Liver (tissue), 9 donors: ENCODE data around the gene TSHR. TPM values are rescaled to one million over a fixed set of nuclear protein-coding genes. Genes with fewer than 3 reads are reported as not detected.

ENCODE experiments used
- DNase-seq: peaks from one replicate; pipeline ENCODE4 v3.0.0-alpha.2; 2017; ENCODE audit warnings: low spot score
- H3K27ac ChIP-seq, 2 donors: one replicate each; pipeline ENCODE4 v1.7.0; 2013; ENCODE audit warnings: inconsistent platforms in 2 of 2, low read length in 2 of 2, control low read depth in 1 of 2, low read depth in 1 of 2, mild to moderate bottlenecking in 1 of 2
- H3K27me3 ChIP-seq, 4 donors: one replicate each; pipeline versions ENCODE4 v1.6.1 to v1.7.0; 2013; ENCODE audit warnings: low read length in 3 of 4, inconsistent platforms in 1 of 4, mild to moderate bottlenecking in 1 of 4, moderate library complexity in 1 of 4; ENCODE audit not compliant: control insufficient read depth in 4 of 4, insufficient read depth in 4 of 4
- H3K36me3 ChIP-seq, 4 donors: one replicate each; pipeline versions ENCODE4 v1.6.1 to v1.7.0; 2013; ENCODE audit warnings: low read length in 3 of 4, mild to moderate bottlenecking in 3 of 4, low read depth in 1 of 4, moderate library complexity in 1 of 4; ENCODE audit not compliant: control insufficient read depth in 4 of 4, insufficient read depth in 3 of 4
- H3K4me1 ChIP-seq, 4 donors: one replicate each; pipeline versions ENCODE4 v1.6.1 to v1.7.0; 2013; ENCODE audit warnings: low read length in 3 of 4, mild to moderate bottlenecking in 3 of 4, moderate library complexity in 1 of 4; ENCODE audit not compliant: control insufficient read depth in 4 of 4, insufficient read depth in 4 of 4
- H3K4me3 ChIP-seq, 3 donors: one replicate each; pipeline versions ENCODE4 v1.6.1 to v1.7.0; 2013; ENCODE audit warnings: low read length in 3 of 3, control low read depth in 1 of 3, low read depth in 1 of 3, mild to moderate bottlenecking in 1 of 3
- H3K9ac ChIP-seq, 2 donors: one replicate each; pipeline ENCODE4 v1.7.0; 2013; ENCODE audit warnings: low read length in 2 of 2, mild to moderate bottlenecking in 2 of 2, moderate library complexity in 2 of 2, control low read depth in 1 of 2, low read depth in 1 of 2
- H3K9me3 ChIP-seq, 4 donors: one replicate each; pipeline versions ENCODE4 v1.6.1 to v1.7.0; 2013; ENCODE audit warnings: low read length in 3 of 4; ENCODE audit not compliant: control insufficient read depth in 4 of 4
- ATF3 ChIP-seq: IDR thresholded peaks from 2 replicates; pipeline ENCODE4 v1.6.1; 2016; ENCODE audit warnings: antibody characterized with exemption
- FOXA1 ChIP-seq: IDR thresholded peaks from 2 replicates; pipeline ENCODE4 v1.6.1; 2016; ENCODE audit warnings: antibody characterized with exemption
- FOXA2 ChIP-seq: IDR thresholded peaks from 2 replicates; pipeline ENCODE4 v1.6.1; 2016; ENCODE audit warnings: antibody characterized with exemption
- GABPA ChIP-seq, 2 donors: IDR thresholded peaks in 1 of 2; conservative IDR thresholded peaks in 1 of 2; 2 replicates each; pipeline ENCODE4 v1.6.1; 2016; ENCODE audit warnings: antibody characterized with exemption in 2 of 2, mild to moderate bottlenecking in 1 of 2, moderate library complexity in 1 of 2
- HNF4A ChIP-seq, 2 donors: conservative IDR thresholded peaks; 2 replicates each; pipeline ENCODE4 v1.6.1; 2016; ENCODE audit warnings: antibody characterized with exemption in 2 of 2, mild to moderate bottlenecking in 2 of 2
- HNF4G ChIP-seq: IDR thresholded peaks from 2 replicates; pipeline ENCODE4 v1.6.1; 2016; ENCODE audit warnings: antibody characterized with exemption
- JUND ChIP-seq, 2 donors: IDR thresholded peaks; 2 replicates each; pipeline ENCODE4 v1.6.1; 2016; ENCODE audit warnings: antibody characterized with exemption in 2 of 2
- NR2F2 ChIP-seq: IDR thresholded peaks from 2 replicates; pipeline ENCODE4 v1.6.1; 2016; ENCODE audit warnings: antibody characterized with exemption
- RAD21 ChIP-seq, 2 donors: IDR thresholded peaks; 2 replicates each; pipeline ENCODE4 v1.6.1; 2016; ENCODE audit warnings: antibody characterized with exemption in 2 of 2, mild to moderate bottlenecking in 2 of 2
- REST ChIP-seq: IDR thresholded peaks from 2 replicates; pipeline ENCODE4 v1.6.1; 2016; ENCODE audit warnings: antibody characterized with exemption, mild to moderate bottlenecking
- SP1 ChIP-seq: IDR thresholded peaks from 2 replicates; pipeline ENCODE4 v1.6.1; 2018; ENCODE audit warnings: antibody characterized with exemption, mild to moderate bottlenecking
- TAF1 ChIP-seq: conservative IDR thresholded peaks from 2 replicates; pipeline ENCODE4 v1.6.1; 2016; ENCODE audit warnings: antibody characterized with exemption, mild to moderate bottlenecking
- WGBS: extraction: QIAGEN DNeasy Blood & Tissue Kit; methylation state at CpG from one replicate; pipeline ENCODE4 v1.1.7; 2013; 5-methylcytosine and 5-hydroxymethylcytosine counted together
- polyA plus RNA-seq, 2 donors: library from polyadenylated mRNA; stranded (reverse) in 1 of 2; unstranded in 1 of 2; fragments of 200-250 nt in 1 of 2; fragments of >200 nt in 1 of 2; fragmentation: Nextera tagmentation in 1 of 2; extraction: Ambion mirVana in 1 of 2; gene quantifications; one replicate each; pipeline versions ENCODE4 v1.2.1 to v1.2.3, GENCODE V29; 2013 to 2015
- total RNA-seq, 2 donors: library from RNA; depleted of rRNA; stranded (reverse); fragments of >200 nt; gene quantifications; one replicate each; pipeline ENCODE4 v1.2.3, GENCODE V29; 2014
- TF ChIP-seq, protein P1 (sequence below): IDR thresholded peaks from 2 replicates; pipeline ENCODE4 v1.6.1; 2016; ENCODE audit warnings: antibody characterized with exemption
- TF ChIP-seq, protein P2 (sequence below): IDR thresholded peaks from 2 replicates; pipeline ENCODE4 v1.6.1; 2016; ENCODE audit warnings: antibody characterized with exemption
- TF ChIP-seq, protein P3 (sequence below): fragments of 150-350 bp; IDR thresholded peaks from 2 replicates; pipeline ENCODE4 v1.5.1; 2017; ENCODE audit warnings: improper control_type of control experiment, low read depth, low read length; ENCODE audit not compliant: missing input control
- donor health status: healthy.
- donor health status: healthy.
- donor health status: healthy.
- donor health status: healthy.
- donor health status: healthy.

TSHR gene
- total and polyA plus RNA-seq, 4 donors, result 0.08 to 3.2 TPM; not detected in 2

- H3K27ac ChIP-seq, result no peak overlapping the region
- no peaks in the 10 kb centered on the region for H3K36me3 ChIP-seq
- H3K4me3 ChIP-seq, result no peak overlapping the region
- H3K9ac ChIP-seq, result peak overlapping the region in 1 of 2 donors; percentile 20
- H3K9me3 ChIP-seq, result no peaks in the 10 kb centered on the region
- no peaks in the 10 kb centered on the region for H3K27me3 ChIP-seq
- H3K4me1 ChIP-seq, result peaks cover 0 to 15% (median 8%) of the 10 kb centered on the region in 4 donors
- whole genome bisulfite sequencing, result 63% methylated on average over 3 of the region's 3 CpGs
- TF ChIP-seq HNF4G (no peak), FOXA2 (no peak), TAF1 (no peak), NR2F2 (no peak), JUND (IDR thresholded peaks at IDR 0.05) (no peak), HNF4A (conservative IDR thresholded peaks at IDR 0.05) (no peak), ATF3 (no peak), GABPA (IDR thresholded peaks at IDR 0.05 in 1 of 2, conservative IDR thresholded peaks at IDR 0.05 in 1 of 2) (no peak), REST (no peak), SP1 (no peak), RAD21 (IDR thresholded peaks at IDR 0.05) (no peak), FOXA1 (no peak)
- TF ChIP-seq, protein P1, sequence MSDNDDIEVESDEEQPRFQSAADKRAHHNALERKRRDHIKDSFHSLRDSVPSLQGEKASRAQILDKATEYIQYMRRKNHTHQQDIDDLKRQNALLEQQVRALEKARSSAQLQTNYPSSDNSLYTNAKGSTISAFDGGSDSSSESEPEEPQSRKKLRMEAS, result no peak
- TF ChIP-seq, protein P2, sequence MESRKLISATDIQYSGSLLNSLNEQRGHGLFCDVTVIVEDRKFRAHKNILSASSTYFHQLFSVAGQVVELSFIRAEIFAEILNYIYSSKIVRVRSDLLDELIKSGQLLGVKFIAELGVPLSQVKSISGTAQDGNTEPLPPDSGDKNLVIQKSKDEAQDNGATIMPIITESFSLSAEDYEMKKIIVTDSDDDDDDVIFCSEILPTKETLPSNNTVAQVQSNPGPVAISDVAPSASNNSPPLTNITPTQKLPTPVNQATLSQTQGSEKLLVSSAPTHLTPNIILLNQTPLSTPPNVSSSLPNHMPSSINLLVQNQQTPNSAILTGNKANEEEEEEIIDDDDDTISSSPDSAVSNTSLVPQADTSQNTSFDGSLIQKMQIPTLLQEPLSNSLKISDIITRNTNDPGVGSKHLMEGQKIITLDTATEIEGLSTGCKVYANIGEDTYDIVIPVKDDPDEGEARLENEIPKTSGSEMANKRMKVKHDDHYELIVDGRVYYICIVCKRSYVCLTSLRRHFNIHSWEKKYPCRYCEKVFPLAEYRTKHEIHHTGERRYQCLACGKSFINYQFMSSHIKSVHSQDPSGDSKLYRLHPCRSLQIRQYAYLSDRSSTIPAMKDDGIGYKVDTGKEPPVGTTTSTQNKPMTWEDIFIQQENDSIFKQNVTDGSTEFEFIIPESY, result no peak
- TF ChIP-seq, protein P3, sequence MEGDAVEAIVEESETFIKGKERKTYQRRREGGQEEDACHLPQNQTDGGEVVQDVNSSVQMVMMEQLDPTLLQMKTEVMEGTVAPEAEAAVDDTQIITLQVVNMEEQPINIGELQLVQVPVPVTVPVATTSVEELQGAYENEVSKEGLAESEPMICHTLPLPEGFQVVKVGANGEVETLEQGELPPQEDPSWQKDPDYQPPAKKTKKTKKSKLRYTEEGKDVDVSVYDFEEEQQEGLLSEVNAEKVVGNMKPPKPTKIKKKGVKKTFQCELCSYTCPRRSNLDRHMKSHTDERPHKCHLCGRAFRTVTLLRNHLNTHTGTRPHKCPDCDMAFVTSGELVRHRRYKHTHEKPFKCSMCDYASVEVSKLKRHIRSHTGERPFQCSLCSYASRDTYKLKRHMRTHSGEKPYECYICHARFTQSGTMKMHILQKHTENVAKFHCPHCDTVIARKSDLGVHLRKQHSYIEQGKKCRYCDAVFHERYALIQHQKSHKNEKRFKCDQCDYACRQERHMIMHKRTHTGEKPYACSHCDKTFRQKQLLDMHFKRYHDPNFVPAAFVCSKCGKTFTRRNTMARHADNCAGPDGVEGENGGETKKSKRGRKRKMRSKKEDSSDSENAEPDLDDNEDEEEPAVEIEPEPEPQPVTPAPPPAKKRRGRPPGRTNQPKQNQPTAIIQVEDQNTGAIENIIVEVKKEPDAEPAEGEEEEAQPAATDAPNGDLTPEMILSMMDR, result no peak
- no peak for DNase-seq
Measured at GRCh38 chr14:80958939-80959338, 3.5 kb downstream of the TSHR start.

GRCh38 chr14:80959496-80959895, 4.1 kb downstream of the TSHR start:
- Histone ChIP-seq H3K9me3 (no peaks in the 10 kb centered on the region), H3K9ac (peak overlapping the region in 1 of 2 donors; percentile 20), H3K27ac (peak overlapping the region in 1 of 2 donors; percentile 3), H3K27me3 (no peaks in the 10 kb centered on the region), H3K4me1 (peaks cover 0 to 15% (median 8%) of the 10 kb centered on the region in 4 donors), H3K36me3 (no peaks in the 10 kb centered on the region), H3K4me3 (peak overlapping the region; percentile 37 to 46 (median 39))
- DNase-seq, result no peak
- WGBS, result 17% methylated on average over 4 of the region's 4 CpGs
- TF ChIP-seq JUND (IDR thresholded peaks at IDR 0.05), result peak; percentile 74 to 80
- TF ChIP-seq, protein P3, result no peak
